WTC11 (cell line): Measurements from ENCODE around the gene SLC9A6. TPM values are rescaled to one million over a fixed set of nuclear protein-coding genes. Genes with fewer than 3 reads are reported as not detected.

Experiments used
- ATAC-seq: fragments of 200-7000 bp; cut with Tn5 transposase; 2 replicates; pipeline ENCODE4 v1.10.0; 2021; ENCODE audit warnings: mild to moderate bottlenecking, moderate library complexity
- CTCF ChIA-PET: fragments of 300-600 bp; sonication (Branson Sonifier 250); formaldehyde crosslinking; loops from one replicate; lab custom pipeline; 2021; ENCODE audit warnings: antibody characterized with exemption; lab: Charles Lee
- POLR2A ChIA-PET: fragments of 350-600 bp; sonication (Branson Sonifier 250); formaldehyde crosslinking; loops from one replicate; lab custom pipeline; 2021; ENCODE audit warnings: antibody characterized with exemption; lab: Charles Lee
- DNase-seq: peaks from one replicate; pipeline ENCODE4 v3.0.0; 2021; ENCODE audit warnings: low spot score
- H3K27ac Mint-ChIP-seq: 2 replicates; pipeline ENCODE4 v1.8.0; 2021; ENCODE audit warnings: mixed read lengths
- H3K27me3 Mint-ChIP-seq: 2 replicates; pipeline ENCODE4 v1.8.0; 2021; ENCODE audit warnings: low read depth, mild to moderate bottlenecking, moderate library complexity, mixed read lengths
- H3K36me3 Mint-ChIP-seq: 2 replicates; pipeline ENCODE4 v1.8.0; 2021; ENCODE audit warnings: mixed read lengths
- H3K4me1 Mint-ChIP-seq: 2 replicates; pipeline ENCODE4 v1.8.0; 2022; ENCODE audit warnings: mixed read lengths
- H3K4me3 Mint-ChIP-seq: 2 replicates; pipeline ENCODE4 v1.8.0; 2021; ENCODE audit warnings: mild to moderate bottlenecking, moderate library complexity, mixed read lengths
- H3K9me3 Mint-ChIP-seq: 2 replicates; pipeline ENCODE4 v1.8.0; 2021; ENCODE audit warnings: mixed read lengths
- ARID4B ChIP-seq: sonication (generic); formaldehyde crosslinking; IDR thresholded peaks from 2 replicates; pipeline ENCODE4 v1.8.0; 2023; ENCODE audit warnings: missing genetic modification reagents, mild to moderate bottlenecking, borderline replicate concordance
- ATF2 ChIP-seq: sonication (generic); formaldehyde crosslinking; IDR thresholded peaks from 2 replicates; pipeline ENCODE4 v1.8.1; 2022; ENCODE audit warnings: low read depth, missing genetic modification reagents, borderline replicate concordance
- ATF3 ChIP-seq: sonication (generic); formaldehyde crosslinking; conservative IDR thresholded peaks from 2 replicates; pipeline ENCODE4 v1.8.1; 2022; ENCODE audit warnings: mild to moderate bottlenecking, missing genetic modification reagents
- ETV6 ChIP-seq: sonication (generic); formaldehyde crosslinking; IDR thresholded peaks from 2 replicates; pipeline ENCODE4 v1.8.1; 2022; ENCODE audit warnings: mild to moderate bottlenecking, missing genetic modification reagents
- FOXK1 ChIP-seq: sonication (generic); formaldehyde crosslinking; IDR thresholded peaks from 2 replicates; pipeline ENCODE4 v1.8.0; 2022; ENCODE audit warnings: mild to moderate bottlenecking, moderate library complexity, missing genetic modification reagents
- FOXP1 ChIP-seq: sonication (generic); formaldehyde crosslinking; IDR thresholded peaks from 2 replicates; pipeline ENCODE4 v1.8.0; 2022; ENCODE audit warnings: missing genetic modification reagents, mild to moderate bottlenecking, moderate library complexity, borderline replicate concordance
- KAT7 ChIP-seq: sonication (generic); formaldehyde crosslinking; IDR thresholded peaks from 2 replicates; pipeline ENCODE4 v1.8.1; 2023; ENCODE audit warnings: missing genetic modification reagents, mild to moderate bottlenecking, borderline replicate concordance
- MAX ChIP-seq: sonication (generic); formaldehyde crosslinking; IDR thresholded peaks from 2 replicates; pipeline ENCODE4 v1.8.0; 2022; ENCODE audit warnings: mild to moderate bottlenecking, missing genetic modification reagents
- MXD4 ChIP-seq: fragments of 250-450 bp; sonication (Bioruptor Pico); IDR thresholded peaks from 2 replicates; pipeline ENCODE4 v1.8.0; 2021; ENCODE audit warnings: mild to moderate bottlenecking, moderate library complexity, borderline replicate concordance
- OVOL2 ChIP-seq: fragments of 250-450 bp; sonication (Bioruptor Pico); IDR thresholded peaks from 2 replicates; pipeline ENCODE4 v1.9.0; 2021; ENCODE audit warnings: mild to moderate bottlenecking, borderline replicate concordance
- SP1 ChIP-seq: sonication (generic); formaldehyde crosslinking; conservative IDR thresholded peaks from 2 replicates; pipeline ENCODE4 v1.8.1; 2022; ENCODE audit warnings: missing genetic modification reagents
- TEAD1 ChIP-seq: sonication (generic); formaldehyde crosslinking; IDR thresholded peaks from 2 replicates; pipeline ENCODE4 v1.8.0; 2022; ENCODE audit warnings: mild to moderate bottlenecking, missing genetic modification reagents
- USF2 ChIP-seq: sonication (generic); formaldehyde crosslinking; IDR thresholded peaks from 2 replicates; pipeline ENCODE4 v1.8.1; 2023; ENCODE audit warnings: mild to moderate bottlenecking, missing genetic modification reagents, moderate library complexity
- ZBTB21 ChIP-seq: sonication (generic); formaldehyde crosslinking; IDR thresholded peaks from 2 replicates; pipeline ENCODE4 v1.8.1; 2023; ENCODE audit warnings: mild to moderate bottlenecking, missing genetic modification reagents, borderline replicate concordance
- ZNF138 ChIP-seq: sonication (generic); formaldehyde crosslinking; conservative IDR thresholded peaks from 2 replicates; pipeline ENCODE4 v1.8.1; 2022; ENCODE audit warnings: mild to moderate bottlenecking, moderate library complexity, missing genetic modification reagents
- ZNF232 ChIP-seq: sonication (generic); formaldehyde crosslinking; IDR thresholded peaks from 2 replicates; pipeline ENCODE4 v1.8.0; 2022; ENCODE audit warnings: mild to moderate bottlenecking, missing genetic modification reagents
- ZNF263 ChIP-seq: sonication (generic); formaldehyde crosslinking; IDR thresholded peaks from 2 replicates; pipeline ENCODE4 v1.8.1; 2022; ENCODE audit warnings: low read depth, mild to moderate bottlenecking, moderate library complexity, missing genetic modification reagents
- ZSCAN18 ChIP-seq: fragments of 250-450 bp; sonication (Bioruptor Pico); IDR thresholded peaks from 2 replicates; pipeline ENCODE4 v2.1.2; 2022; ENCODE audit warnings: mild to moderate bottlenecking, moderate library complexity
- total RNA-seq: library from RNA; stranded (reverse); gene quantifications from 3 replicates; pipeline ENCODE4 v1.2.3, GENCODE V29; 2021

SLC9A6 gene
- total RNA-seq, 1 experiment from 2014 or later = 9.6 TPM

- TF ChIP-seq ZNF138 (CRISPR knock-in tag) = no peak
- no peak for TF ChIP-seq USF2 (CRISPR knock-in tag)
- no peak for TF ChIP-seq ATF3
- TF ChIP-seq ZBTB21 = no peak
- TF ChIP-seq ATF2 = no peak
- TF ChIP-seq, all 79 proteins: peak for 0
- CTCF ChIA-PET = no interaction called here
- POLR2A ChIA-PET = no interaction called here
- no peaks in the 10 kb centered on the region for H3K9me3 Mint-ChIP-seq
- H3K4me1 Mint-ChIP-seq = no peaks in the 10 kb centered on the region
- no peaks in the 10 kb centered on the region for H3K27me3 Mint-ChIP-seq
- no peaks in the 10 kb centered on the region for H3K36me3 Mint-ChIP-seq
- DNase-seq = no peak
- no peak overlapping the region for H3K4me3 Mint-ChIP-seq
- no peak overlapping the region for H3K27ac Mint-ChIP-seq
- ATAC-seq = no peak
Measured at GRCh38 chrX:136045008-136045407, 59.8 kb downstream of the SLC9A6 start.

GRCh38 chrX:136046295-136047015 is 61.2 kb downstream of the SLC9A6 start:
- H3K27ac Mint-ChIP-seq = no peak overlapping the region; the same call in 1 of the 2 replicates
- H3K36me3 Mint-ChIP-seq = no peaks in the 10 kb centered on the region
- ATAC-seq = no peak
- POLR2A ChIA-PET = no interaction called here
- no peak for TF ChIP-seq ARID4B (CRISPR knock-in tag)
- TF ChIP-seq ZNF263 = no peak
- TF ChIP-seq MXD4 (CRISPR knock-in tag) = no peak
- H3K4me3 Mint-ChIP-seq = no peak overlapping the region
- no peaks in the 10 kb centered on the region for H3K9me3 Mint-ChIP-seq
- DNase-seq = no peak
- no peaks in the 10 kb centered on the region for H3K27me3 Mint-ChIP-seq
- CTCF ChIA-PET = no interaction called here
- no peaks in the 10 kb centered on the region for H3K4me1 Mint-ChIP-seq

- no peak for TF ChIP-seq OVOL2 (CRISPR knock-in tag)
- no peak for TF ChIP-seq FOXK1 (CRISPR knock-in tag)
- no peaks in the 10 kb centered on the region for H3K36me3 Mint-ChIP-seq
- ChIA-PET POLR2A (no interaction called here), CTCF (no interaction called here)
- ATAC-seq (no peak), DNase-seq (no peak)
- no peaks in the 10 kb centered on the region for H3K9me3 Mint-ChIP-seq
- H3K27me3 Mint-ChIP-seq = no peaks in the 10 kb centered on the region
- H3K4me3 Mint-ChIP-seq = no peak overlapping the region
- H3K27ac Mint-ChIP-seq = no peak overlapping the region
- H3K4me1 Mint-ChIP-seq = peaks cover 4% of the 10 kb centered on the region; the same call in 1 of the 2 replicates
Measured at GRCh38 chrX:136047016-136047642, 61.9 kb downstream of the SLC9A6 start.

- DNase-seq = no peak
- Mint-ChIP-seq H3K4me3 (no peak overlapping the region), H3K36me3 (no peaks in the 10 kb centered on the region), H3K27me3 (no peaks in the 10 kb centered on the region), H3K9me3 (no peaks in the 10 kb centered on the region), H3K27ac (no peak overlapping the region), H3K4me1 (peaks cover 5% of the 10 kb centered on the region; the same call in 1 of the 2 replicates)
- ChIA-PET CTCF (no interaction called here), POLR2A (no interaction called here)
- ATAC-seq = no peak
- TF ChIP-seq FOXP1 (CRISPR knock-in tag) (no peak), MAX (CRISPR knock-in tag) (no peak), TEAD1 (CRISPR knock-in tag) (no peak), ETV6 (CRISPR knock-in tag) (no peak), ZSCAN18 (CRISPR knock-in tag) (no peak), SP1 (no peak), ZNF232 (CRISPR knock-in tag) (no peak), KAT7 (CRISPR knock-in tag) (no peak)
Measured at GRCh38 chrX:136047969-136048368, 62.7 kb downstream of the SLC9A6 start.
